Inflammatory macrophage treated with lipopolysaccharide for 1 hour (primary cell): ENCODE measurements around the gene EIF6.

ENCODE experiments used
- DNase-seq, 2 donors: peaks; one replicate each; pipeline ENCODE4 v3.0.0-alpha.2; 2020 to 2022

Gene EIF6

DNA sequence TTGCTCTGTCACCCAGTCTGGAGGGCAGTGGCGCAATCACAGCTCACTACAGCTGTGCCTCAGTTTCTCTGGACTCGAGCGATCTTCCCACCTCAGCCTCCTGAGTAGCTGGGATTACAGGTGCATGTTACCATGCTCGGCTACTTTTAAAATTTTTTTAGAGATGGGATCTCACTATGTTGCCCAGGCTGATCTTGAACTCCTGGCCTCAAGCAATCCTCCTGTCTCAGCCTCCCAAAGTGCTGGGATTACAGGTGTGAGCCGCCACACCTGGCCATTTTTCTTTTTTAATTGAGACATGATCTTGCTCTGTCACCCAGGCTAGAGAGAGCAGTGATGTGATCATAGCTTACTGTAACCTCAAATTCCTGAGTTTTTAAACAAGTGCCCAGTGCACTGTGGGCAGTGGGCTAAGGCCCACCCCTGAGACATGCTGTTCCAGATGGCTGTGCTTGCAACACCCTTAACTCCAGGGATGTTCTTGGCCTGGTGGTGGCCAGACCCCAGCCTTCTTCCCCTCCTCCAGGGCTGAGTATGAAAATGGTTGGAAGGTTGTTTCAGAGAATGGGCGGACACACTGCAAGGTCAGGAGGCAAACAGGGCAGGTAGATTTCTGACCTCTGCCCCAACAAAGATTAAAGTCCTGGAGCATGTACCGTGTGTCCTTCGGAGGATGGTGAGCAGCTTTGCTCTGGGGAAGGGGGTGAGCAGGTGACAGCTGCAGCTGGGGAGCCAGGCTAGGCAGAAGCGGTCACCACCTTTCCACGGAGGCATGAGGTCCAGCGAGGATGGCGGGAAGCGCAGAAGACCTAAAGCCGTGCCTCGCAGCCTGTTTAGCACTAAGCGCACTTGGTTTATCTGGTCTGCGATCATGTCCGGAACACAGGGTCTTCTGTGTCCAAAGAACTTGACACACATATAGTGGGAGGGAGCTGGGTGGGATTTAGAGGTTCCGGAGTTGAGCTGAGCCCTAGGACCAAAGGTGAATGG, 9.0 kb upstream of the EIF6 start:
- no peak for DNase-seq

DNA sequence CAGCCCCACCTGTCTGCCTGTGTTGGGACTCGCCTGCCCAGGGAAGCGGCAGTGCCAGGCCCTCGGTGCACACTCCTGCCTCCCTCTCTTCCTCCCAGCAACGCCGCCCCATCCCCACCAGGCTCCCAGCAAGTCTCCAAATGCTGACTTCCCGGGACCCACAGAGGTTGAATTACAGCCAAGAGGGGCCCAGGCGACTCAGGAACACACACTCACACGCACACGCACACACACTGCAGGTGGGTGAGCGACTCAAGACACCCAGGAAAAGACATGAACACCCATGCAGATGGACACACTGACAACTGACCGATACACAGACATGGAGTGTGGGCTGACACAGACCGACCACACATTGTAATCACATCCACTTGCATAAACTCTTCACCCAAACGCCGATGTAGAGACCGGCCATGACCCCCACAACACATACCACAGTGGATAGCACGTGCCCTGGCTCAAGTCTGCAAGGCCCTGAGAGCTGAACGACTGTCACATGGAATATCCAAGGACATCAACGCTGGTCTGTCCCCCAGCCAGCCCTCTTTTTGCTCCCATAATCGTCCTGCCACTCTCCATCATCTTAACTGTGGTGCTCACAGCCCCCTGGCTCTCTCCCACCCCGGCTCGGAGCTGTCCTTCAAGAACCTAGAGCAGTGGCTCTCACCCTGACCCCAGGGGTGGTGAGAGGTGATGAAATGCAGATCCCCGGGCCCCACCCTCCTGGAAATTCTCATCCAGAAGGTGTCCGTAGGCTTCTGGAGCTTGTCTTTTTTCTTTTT, 8.1 kb upstream of the EIF6 start:
- DNase-seq: no peak

DNA sequence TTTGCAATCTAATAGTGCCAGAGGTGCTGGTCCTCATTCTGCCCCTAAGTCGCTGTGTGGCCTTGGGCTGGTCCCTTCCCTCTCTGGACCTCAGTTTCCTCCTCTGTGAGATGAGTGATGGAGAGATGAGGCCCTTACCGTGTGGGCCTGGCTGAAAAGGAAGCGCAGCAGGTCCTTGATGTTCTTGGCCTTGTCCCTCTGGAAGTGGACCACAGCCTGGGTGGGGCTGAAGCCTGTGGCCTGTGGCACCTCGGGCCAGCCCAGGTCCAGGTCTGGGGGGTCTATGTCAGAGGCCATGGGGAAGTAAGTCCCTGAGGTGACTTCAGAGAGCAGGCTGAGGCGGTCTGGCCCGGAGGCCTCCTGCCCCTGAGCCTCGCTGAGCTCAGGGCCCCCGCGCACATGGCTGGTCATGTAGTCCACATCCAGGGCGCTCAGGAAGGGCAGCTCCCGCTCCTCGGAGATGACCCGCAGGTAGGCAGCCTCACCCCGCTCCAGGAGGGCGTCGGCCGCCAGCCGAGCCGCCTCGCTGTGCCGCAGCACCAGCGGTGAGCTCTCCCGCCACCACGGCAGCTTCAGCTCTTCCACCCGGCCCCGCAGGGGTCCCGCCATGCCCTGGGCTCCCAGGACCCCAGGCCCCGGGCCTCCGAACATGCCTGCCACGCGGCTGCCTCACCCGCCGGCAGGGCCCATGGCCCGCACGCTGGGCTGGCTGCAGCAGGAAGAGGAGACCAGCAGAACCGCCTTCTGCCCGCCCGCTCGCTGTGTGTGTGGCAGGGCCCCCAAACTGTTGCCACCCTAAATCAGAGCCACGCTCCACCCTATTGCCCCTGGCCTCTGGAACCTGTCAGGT, 7.3 kb upstream of the EIF6 start, which contains the start of gene FAM83C:
FAM83C (minus strand) TSS at position 772 of the 850 bp plus-strand sequence; CDS start at position 651, 121 bp downstream.
- no peak for DNase-seq

DNA sequence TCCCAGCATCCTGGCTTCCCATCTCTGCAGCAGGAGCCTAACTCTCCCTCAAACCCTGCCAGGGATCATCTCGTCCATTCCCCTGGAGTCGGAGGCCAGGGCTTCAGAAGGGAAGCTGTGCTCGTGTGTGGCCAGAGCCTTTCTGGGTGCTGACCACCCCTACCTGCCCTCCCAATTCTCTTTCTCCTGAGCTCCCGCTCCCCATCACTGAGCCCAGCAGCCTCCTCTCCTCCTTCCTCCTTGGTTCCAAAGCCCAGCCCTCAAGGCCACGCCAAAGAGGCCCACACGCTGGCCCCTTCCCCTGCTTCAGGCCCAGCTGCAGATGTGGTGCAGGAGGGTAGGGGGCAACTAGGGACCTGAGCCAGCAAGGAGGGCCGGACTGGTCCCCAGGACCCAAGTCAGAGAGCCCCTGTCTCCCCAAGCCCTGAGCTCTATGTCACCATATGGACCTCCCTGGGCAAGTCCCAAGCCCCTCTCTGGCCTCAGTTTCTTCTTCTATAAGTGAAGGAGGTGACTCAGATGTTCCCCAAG, 6.4 kb upstream of the EIF6 start:
- DNase-seq: no peak

DNA sequence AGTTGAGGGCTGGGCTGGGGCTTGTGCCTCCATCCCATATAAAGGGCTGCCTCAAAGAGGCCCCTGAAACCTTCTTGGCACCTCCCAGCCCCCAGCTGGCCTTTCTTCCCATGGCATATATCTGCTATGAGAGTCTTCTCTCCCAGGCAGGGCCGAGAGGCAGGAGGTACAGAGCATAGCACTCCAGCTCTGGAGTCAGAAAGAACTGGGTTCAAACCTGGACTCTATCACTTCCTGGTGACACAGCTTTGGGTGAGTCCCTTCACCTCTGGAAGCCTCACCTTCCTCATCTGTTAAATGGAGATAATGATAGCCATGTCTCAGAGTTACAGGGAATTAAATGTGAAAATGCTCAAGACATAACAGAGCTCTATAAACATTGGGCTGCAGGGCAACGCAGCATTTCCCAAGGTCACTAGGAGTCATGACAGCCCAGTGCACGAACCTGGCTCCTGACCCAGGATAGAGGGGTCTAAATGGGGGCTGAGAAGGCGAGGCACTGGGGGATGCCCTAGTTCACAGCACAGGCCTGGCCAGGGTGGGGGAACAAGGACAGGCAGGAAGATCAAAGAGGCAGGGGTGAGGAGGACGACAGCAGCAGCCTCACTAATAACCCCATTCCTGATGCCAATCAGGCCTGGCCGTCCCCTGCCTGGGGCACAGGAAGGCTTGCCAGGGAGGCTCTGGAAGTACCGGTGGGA, 5.8 kb upstream of the EIF6 start:
- DNase-seq: no peak

DNA sequence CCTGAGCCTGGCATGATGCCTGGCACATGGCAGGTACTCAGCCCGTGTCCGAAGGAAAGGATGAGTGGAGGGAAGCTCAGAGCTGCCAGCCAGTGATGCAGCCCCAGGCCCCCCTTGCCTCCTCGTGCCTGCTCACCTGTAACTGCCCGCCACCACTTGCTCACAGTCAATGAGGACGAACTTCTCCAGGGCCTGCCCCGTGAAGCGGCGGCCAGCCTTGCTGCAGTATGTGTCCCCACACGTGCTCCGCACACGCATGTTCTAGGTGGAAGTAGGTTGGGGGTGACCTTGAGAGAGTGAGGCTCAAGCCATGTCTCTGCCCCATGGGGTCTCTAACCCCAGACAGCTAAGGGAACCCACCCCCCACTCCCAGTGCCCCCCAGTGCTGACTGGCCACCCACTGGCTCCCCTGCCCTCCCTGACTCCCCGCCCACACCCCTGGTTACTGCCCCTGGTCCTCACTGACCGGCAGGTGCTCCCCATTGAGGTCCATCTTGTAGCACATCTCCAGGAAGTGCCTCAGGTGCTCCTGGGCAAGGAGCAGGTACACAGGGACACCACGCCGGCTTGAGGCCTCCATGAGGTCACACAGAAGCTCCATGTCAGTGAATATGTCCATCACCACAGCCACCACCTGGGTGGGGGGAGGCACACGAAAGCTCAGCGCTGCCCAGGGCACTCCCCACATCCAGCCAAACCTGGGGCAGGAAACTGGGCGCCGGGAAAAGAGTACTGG, 3.9 kb upstream of the EIF6 start:
- DNase-seq: no peak

DNA sequence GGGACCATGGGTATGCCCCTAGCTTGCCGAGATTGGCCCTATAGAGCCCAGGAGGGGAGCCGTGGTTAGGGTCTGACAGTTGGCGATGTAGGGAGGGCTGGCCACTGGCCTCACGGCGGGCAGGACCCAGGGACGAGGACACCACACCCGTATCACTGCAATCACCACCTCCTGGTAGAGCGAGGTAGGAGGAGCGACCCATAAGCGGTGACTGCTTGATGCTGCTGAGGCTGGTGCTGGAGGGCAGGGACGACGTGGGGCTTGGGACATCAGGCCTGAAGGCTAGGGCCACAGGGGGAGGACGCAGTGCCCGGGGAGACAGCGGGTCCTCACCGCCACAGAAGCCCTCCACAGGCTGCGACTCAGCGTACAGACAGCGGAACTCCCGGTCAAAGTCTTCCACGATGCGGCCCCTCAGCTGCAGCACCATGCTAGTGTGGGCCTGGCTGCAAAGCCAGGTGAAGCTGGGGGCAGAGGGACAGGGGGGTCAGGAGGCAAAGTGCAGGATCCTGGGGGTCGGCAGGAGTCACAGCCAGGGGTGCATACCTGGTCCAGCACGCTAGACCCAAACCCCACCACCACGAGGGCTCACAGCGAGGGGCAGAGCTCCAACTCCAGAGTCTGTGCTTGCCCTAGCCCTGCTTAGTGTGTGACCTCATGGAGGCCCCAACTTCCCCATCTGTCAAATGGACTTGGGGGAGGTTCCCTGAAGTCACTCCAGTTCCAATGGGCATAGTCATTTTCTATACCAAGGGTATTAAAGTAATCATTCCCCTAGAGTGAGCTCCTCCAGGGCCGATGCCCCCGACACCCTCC, 3.1 kb upstream of the EIF6 start:
- DNase-seq: no peak

DNA sequence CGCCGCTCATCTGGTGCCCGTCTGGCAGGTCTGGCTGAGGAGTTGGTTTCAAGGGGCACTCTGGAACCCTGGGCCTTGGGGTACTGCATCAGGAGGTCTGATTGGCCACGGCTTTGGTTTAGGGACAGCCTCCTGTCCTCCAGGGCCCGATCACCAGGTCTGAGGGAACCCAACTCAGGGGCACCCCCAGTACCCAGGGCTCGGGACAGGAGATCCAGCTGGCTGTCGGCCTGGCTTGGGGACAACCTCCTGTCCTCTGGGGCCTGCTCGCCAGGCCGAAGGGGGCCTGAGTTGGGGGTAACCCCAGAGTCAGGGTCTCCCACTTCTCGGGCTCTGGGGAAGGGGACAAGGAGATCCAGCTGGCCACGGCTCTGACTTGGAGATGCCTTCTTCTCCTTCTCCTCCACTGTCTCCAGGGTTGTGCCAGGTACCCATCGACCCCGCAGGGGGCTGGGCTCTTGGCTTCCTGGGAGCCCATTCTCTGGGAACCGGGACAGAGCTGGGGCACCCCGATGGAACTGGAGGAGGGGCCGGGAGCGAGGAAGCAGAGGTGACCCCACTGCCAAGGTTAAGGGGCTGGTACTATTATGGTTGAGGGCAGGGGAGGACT, 2.4 kb upstream of the EIF6 start:
- no peak for DNase-seq

DNA sequence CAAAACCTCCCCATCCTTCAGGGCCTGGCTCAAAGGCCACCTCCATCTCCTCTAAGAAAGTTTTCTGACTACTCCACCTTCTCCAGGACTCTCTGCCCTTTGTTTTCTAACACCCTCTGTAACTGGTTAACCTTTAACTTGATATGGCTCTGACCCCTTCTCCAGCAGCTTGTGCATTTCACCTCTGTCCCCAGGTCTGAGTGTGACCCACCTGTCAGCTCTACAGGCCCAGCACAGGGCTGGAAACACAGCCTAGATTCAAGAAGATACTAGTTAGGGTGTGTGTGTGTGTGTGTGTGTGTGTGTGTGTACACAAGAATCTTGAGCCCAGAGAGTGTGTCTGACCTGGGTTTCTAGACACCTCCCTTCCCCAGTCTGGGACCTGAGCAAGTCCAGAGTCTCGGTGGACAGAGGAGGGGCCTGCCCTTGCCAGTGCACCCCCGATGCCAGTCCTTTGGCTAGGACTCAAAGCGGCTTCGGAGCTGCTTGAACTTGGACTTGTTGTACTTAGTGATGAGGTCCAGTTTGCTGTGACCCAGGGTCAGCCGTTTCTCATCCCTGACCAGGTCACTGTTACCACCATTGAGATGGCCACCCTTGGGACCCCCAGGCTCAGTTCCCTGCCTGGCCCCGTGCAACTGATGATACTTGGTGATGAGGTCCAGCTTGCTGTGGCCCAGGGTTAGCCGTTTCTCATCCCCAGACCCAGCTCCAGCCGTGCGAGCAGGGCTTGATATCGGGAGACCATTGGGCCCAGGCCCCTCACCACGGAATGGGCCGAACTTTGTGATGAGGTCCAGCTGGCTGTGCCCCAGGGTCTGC, 1.7 kb upstream of the EIF6 start:
- no peak for DNase-seq

DNA sequence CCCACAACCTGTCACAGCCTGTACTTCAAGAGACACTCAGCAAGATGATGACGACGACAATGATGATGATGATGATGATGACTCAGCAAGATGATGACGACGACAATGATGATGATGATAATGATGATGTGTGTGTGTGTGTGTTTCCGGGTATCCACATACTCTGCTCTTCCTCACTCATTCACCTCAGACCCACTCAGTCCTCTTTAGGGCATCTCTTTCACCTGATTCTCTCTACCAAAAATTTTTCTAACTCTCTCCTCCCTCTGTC, 1.2 kb upstream of the EIF6 start:
- peak in 1 of 2 donors; percentile 10 for DNase-seq

DNA sequence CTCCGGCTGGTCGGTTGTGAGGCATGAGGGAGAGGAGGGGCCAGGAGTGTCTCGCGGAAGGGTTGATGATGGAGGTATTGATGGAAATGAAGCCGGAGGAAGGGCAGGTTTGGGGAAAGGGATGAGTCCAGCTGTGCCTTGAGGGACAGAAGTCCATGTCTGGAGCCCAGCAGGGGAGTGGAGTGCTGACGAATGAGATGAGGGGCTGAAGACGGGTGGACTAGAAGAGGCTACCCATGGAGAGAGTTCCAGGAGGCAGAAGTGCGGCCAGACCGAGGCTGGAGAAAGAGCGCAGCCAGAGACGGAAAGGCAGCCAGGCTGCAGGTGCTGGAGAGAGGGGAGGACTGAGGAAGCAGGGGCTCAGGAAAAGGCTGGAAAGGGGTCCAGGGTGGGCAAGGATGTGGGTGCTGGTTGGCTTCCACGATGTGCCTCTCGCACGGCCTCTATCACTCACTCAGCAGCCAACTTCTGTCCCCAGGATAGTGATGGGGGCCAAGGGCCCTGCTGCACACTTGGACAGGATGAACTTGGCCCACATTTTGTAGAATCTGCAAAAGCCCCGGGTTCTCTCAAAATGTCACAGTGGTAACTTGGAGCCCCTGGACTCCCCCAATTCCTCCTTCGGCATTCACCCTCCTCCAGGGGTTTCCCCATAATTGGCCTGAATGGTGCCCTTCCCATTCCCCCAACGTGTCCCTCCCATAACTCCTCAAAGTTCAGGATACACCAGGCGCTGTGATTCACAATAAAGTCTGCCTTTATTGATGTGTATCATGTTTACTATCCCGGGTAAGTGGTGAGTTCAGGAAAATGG, 627 bp upstream of the EIF6 start:
- DNase-seq: no peak

DNA sequence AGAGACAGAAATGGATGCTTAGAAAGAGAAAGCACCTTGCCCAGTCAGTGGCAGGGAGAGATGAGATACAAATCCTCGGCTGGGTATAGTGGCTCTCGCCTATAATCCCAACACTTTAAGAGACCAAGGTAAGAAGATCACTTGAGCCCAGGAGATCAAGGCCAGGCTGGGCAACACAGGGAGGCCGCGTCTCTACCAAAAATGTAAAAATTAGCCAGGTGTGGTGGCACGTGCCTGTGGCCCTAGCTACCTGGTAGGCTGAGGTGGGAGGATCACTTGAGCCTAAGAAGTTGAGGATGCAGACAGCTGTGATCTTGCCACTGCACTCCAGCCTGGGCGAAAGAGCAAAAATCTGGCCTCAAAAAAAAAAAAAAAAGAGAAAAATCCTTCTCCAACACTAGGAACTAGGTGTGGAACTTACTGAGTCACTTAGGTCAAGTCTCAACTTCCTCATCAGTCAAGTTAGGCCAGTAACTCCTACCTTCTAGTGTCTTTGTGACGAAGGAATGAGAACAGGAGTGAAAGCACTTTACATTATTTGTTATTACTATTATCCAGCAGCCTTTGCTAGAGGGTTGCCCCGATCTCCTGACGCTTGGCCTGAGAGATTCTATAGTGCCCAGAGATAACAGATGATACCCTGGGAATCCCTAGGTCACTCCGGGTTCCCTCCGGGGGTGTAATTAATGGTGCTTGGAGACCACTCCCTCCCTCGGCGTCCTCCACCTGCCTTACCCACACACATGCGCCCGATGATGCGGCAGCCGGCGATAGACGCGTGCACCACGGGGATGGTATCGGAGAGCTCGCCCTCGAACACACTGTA, 918 bp downstream of the EIF6 start:
- DNase-seq: peak; percentile 35 to 45

DNA sequence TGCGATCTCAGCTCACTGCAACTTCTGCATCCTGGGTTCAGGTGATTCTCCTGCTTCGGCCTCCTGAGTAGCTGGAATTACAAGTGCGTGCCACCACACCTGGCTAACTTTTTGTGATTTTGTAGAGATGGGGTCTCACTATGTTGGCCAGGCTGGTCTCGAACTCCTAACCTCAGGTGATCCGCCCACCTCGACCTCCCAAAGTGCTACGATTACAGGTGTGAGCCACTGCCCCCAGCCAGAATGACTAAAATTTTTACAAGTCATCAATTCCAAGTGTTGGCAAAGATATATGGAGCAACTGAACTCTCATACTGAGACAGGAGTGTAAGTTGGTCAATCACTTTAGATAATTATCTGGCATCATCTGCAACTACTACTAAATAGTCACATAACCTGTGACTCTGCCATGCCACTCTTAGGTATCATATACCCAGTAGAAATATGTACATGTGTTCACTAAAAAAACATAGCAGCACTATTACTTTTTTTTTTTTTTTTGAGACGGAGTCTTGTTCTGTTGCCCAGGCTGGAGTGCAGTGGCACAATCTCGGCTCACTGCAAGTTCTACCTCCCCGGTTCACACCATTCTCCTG, 3.0 kb downstream of the EIF6 start:
- DNase-seq: no peak

DNA sequence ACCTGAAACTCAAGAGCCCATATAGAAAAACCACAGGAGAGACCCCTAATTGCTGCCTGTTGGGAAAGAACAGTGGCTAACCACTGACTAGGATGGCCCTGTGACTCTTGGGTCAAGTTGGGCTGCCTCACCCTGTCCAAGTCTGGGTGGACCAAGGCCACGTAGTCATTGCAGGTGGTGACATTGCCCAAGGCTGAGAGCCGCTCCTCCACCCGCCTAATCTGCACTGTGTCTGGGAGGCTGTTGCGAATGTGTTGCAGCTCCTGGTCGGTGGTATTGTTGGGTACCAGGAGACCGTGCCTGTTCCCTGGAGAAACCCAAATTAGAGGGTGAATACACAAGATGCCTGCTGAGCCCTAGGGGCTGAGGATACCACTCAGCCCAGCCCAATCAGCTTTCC, 4.0 kb downstream of the EIF6 start:
- no peak for DNase-seq

DNA sequence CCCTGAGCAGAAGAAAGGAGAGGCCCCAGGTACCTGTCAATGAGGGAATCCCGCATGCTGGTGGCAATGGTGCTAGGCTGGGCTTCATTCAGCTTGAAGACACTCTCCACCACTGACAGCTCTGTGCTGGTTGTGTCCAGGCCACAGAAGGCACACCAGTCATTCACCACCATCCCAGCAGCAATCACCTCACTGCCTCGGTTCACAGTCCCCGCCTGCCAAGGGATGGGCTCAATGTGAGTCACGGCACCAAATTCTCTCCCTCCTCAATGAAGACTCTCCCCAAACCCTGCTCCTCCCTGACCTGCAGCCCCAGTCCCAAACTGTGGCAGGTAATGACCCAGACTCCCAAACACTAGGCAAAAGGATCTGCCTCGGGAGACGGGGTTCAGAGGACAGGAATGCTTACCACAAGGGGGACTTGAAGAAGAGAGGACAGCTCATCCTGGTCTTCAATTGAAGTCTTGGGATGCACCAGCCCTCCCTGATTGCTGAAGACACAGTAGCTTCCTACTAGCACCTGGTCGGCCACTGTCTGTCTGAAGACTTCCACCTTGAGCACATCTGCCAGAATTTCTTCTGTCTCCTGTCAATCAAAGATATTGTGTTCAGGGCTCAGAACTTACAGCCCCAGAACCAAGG, 4.9 kb downstream of the EIF6 start:
- DNase-seq: no peak

DNA sequence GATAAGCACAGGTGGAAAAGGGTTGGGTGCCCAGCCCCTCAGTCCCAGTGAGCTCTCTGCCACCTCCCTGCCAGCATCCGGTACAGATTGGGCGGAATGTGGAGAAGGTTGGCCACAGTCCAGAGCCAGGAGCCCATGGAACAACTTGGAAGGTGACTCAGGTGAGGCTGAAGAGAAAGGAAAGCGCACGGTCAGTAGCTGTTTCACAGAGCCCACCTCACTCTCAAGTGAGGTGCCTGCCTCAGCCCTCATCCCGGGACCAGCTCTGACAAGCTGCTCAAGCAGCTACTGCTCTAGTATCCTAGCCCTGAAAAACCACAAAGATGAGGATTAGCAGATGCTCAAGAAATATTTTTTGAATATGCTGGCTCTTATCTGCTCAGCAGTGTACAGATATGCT, 5.5 kb downstream of the EIF6 start:
- no peak for DNase-seq
